Measurements from ENCODE around the gene KRTAP4-4.

- no peak for TF ChIP-seq CTCF (IDR thresholded peaks at IDR 0.05)
- TF ChIP-seq POLR2A (IDR thresholded peaks at IDR 0.05) = no peak
- TF ChIP-seq EP300 (IDR thresholded peaks at IDR 0.05) = no peak
- TF ChIP-seq POLR2AphosphoS5 (IDR thresholded peaks at IDR 0.05) = no peak
Observed at GRCh38 chr17:41125064-41125463, 35.5 kb downstream of the KRTAP4-4 start.
